ENCODE measurements around the gene SEMA7A.
"Not testable (repeated sequence)": the region's sequence is repeated elsewhere in the genome, so short reads cannot be mapped to it uniquely, and the experiment has no call there.

SEMA7A gene

GRCh38 chr15:74364936-74365597, 68.7 kb downstream of the SEMA7A start:
- Histone ChIP-seq H3K4me3 (ENCODE audit: insufficient read depth, low read length, poor library complexity, severe bottlenecking) (no peak overlapping the region), H2AFZ (ENCODE audit: low read depth, low read length, severe bottlenecking) (no peak overlapping the region), H3K9me3 (ENCODE audit: insufficient read depth, low read length) (no peaks in the 10 kb centered on the region), H3K36me3 (ENCODE audit: low read length) (no peaks in the 10 kb centered on the region), H3F3A (ENCODE audit: insufficient read depth) (no peaks in the 10 kb centered on the region), H3K79me2 (ENCODE audit: insufficient read depth, low read length) (no peaks in the 10 kb centered on the region), H3K4me2 (ENCODE audit: low read depth, low read length, poor library complexity, severe bottlenecking) (no peak overlapping the region), H3K9ac (ENCODE audit: low read length) (no peak overlapping the region), H4K20me1 (ENCODE audit: low read depth, low read length) (no peaks in the 10 kb centered on the region), H3K27ac (ENCODE audit: low read depth, low read length) (no peak overlapping the region), H3K27me3 (ENCODE audit: low read length) (no peaks in the 10 kb centered on the region), H3K9me2 (replicated peaks; ENCODE audit: insufficient read depth, low read length) (no peaks in the 10 kb centered on the region)
- no peak for TF ChIP-seq EZH2phosphoT487 (conservative IDR thresholded peaks at IDR 0.05; ENCODE audit: low read length)
- TF ChIP-seq CTCF (IDR thresholded peaks at IDR 0.05; ENCODE audit: insufficient read depth, low read length, poor library complexity, severe bottlenecking): no peak

- Histone ChIP-seq H3F3A (ENCODE audit: insufficient read depth) (no peaks in the 10 kb centered on the region), H3K9me3 (ENCODE audit: insufficient read depth, low read length) (no peaks in the 10 kb centered on the region), H3K9ac (ENCODE audit: low read length) (no peak overlapping the region), H3K27ac (ENCODE audit: low read depth, low read length) (no peak overlapping the region), H3K79me2 (ENCODE audit: insufficient read depth, low read length) (no peaks in the 10 kb centered on the region), H3K27me3 (ENCODE audit: low read length) (no peaks in the 10 kb centered on the region), H3K4me2 (ENCODE audit: low read depth, low read length, poor library complexity, severe bottlenecking) (no peak overlapping the region), H3K9me2 (replicated peaks; ENCODE audit: insufficient read depth, low read length) (no peaks in the 10 kb centered on the region), H4K20me1 (ENCODE audit: low read depth, low read length) (no peaks in the 10 kb centered on the region), H3K36me3 (ENCODE audit: low read length) (no peaks in the 10 kb centered on the region), H3K4me3 (ENCODE audit: insufficient read depth, low read length, poor library complexity, severe bottlenecking) (no peak overlapping the region), H2AFZ (ENCODE audit: low read depth, low read length, severe bottlenecking) (no peak overlapping the region)
- TF ChIP-seq CTCF (IDR thresholded peaks at IDR 0.05; ENCODE audit: insufficient read depth, low read length, poor library complexity, severe bottlenecking) (no peak), EZH2phosphoT487 (conservative IDR thresholded peaks at IDR 0.05; ENCODE audit: low read length) (no peak)
These were observed 71.3 kb downstream of the SEMA7A start for GRCh38 chr15:74362482-74362881.

- H4K20me1 ChIP-seq (ENCODE audit: low read depth, low read length); H3K27me3 ChIP-seq (ENCODE audit: low read length); H3K4me2 ChIP-seq (ENCODE audit: low read depth, low read length, poor library complexity, severe bottlenecking); H3K4me3 ChIP-seq (ENCODE audit: insufficient read depth, low read length, poor library complexity, severe bottlenecking); H3K27ac ChIP-seq (ENCODE audit: low read depth, low read length); H3K79me2 ChIP-seq (ENCODE audit: insufficient read depth, low read length); H3K9me3 ChIP-seq (ENCODE audit: insufficient read depth, low read length); H3F3A ChIP-seq (ENCODE audit: insufficient read depth); H3K9ac ChIP-seq (ENCODE audit: low read length); H2AFZ ChIP-seq (ENCODE audit: low read depth, low read length, severe bottlenecking); H3K36me3 ChIP-seq (ENCODE audit: low read length); H3K9me2 ChIP-seq (replicated peaks; ENCODE audit: insufficient read depth, low read length): not testable (repeated sequence)
These were observed 72.9 kb downstream of the SEMA7A start for GRCh38 chr15:74360855-74361254.

- not testable (repeated sequence) for H4K20me1 ChIP-seq (ENCODE audit: low read depth, low read length); H3F3A ChIP-seq (ENCODE audit: insufficient read depth); H3K9ac ChIP-seq (ENCODE audit: low read length); H3K4me2 ChIP-seq (ENCODE audit: low read depth, low read length, poor library complexity, severe bottlenecking); H3K27ac ChIP-seq (ENCODE audit: low read depth, low read length); H3K9me2 ChIP-seq (replicated peaks; ENCODE audit: insufficient read depth, low read length); H3K27me3 ChIP-seq (ENCODE audit: low read length); H3K4me3 ChIP-seq (ENCODE audit: insufficient read depth, low read length, poor library complexity, severe bottlenecking); H2AFZ ChIP-seq (ENCODE audit: low read depth, low read length, severe bottlenecking); H3K9me3 ChIP-seq (ENCODE audit: insufficient read depth, low read length); H3K79me2 ChIP-seq (ENCODE audit: insufficient read depth, low read length); H3K36me3 ChIP-seq (ENCODE audit: low read length)
These were observed 74.4 kb downstream of the SEMA7A start for GRCh38 chr15:74359376-74359775.
